Lower leg skin (tissue), 3 donors: Measurements from ENCODE around the gene ZNF770.

Experiments
- POLR2A ChIP-seq, 2 donors: fragments of 450-650 bp; IDR thresholded peaks; one replicate each; pipeline ENCODE4 v1.6.1; 2016 to 2017; ENCODE audit warnings: antibody characterized with exemption in 2 of 2, mild to moderate bottlenecking in 1 of 2, moderate library complexity in 1 of 2
- TF ChIP-seq, protein P1 (sequence below), 3 donors: fragments of 450-650 bp; IDR thresholded peaks; one replicate each; pipeline ENCODE4 v1.5.1; 2016; ENCODE audit warnings: antibody characterized with exemption in 3 of 3, mild to moderate bottlenecking in 3 of 3, moderate library complexity in 2 of 3

DNA sequence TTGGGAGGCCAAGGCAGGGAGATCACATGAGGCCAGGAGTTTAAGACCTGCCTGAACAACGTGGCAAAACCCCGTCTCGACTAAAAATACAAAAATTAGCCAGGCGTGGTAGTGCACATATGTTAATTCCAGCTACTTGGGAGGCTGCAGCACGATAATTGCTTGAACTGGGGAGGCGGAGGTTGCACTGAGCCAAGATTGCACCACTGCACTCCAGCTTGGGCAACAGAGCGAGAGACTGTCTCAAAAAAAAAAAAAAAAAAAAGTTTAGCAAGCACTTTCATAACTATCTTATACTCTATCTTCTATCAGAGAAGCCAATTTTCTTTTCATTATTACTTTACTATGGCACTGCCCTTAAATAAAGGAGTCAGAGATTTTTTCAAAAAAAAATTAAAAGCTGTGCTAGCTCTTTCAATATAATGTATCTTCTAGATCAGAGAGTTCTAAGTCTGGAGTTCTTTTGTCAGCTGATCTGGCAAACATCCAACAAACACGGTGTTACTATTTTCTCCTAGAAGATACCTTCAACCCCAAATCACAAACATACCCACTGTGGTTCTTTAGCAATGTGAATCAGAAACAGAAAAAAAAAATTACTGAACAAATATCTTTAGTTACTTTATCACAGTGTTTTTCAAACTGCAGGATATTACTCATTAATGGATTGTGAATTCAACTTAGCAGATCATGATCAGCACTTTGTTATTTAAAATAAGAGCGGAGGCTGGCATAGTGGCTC is 3.0 kb downstream of the ZNF770 start:
- no peak for TF ChIP-seq POLR2A (IDR thresholded peaks at IDR 0.05)
- TF ChIP-seq, protein P1, sequence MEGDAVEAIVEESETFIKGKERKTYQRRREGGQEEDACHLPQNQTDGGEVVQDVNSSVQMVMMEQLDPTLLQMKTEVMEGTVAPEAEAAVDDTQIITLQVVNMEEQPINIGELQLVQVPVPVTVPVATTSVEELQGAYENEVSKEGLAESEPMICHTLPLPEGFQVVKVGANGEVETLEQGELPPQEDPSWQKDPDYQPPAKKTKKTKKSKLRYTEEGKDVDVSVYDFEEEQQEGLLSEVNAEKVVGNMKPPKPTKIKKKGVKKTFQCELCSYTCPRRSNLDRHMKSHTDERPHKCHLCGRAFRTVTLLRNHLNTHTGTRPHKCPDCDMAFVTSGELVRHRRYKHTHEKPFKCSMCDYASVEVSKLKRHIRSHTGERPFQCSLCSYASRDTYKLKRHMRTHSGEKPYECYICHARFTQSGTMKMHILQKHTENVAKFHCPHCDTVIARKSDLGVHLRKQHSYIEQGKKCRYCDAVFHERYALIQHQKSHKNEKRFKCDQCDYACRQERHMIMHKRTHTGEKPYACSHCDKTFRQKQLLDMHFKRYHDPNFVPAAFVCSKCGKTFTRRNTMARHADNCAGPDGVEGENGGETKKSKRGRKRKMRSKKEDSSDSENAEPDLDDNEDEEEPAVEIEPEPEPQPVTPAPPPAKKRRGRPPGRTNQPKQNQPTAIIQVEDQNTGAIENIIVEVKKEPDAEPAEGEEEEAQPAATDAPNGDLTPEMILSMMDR (IDR thresholded peaks at IDR 0.05): no peak
